GM10266 (cell line): ENCODE measurements around the gene CDK17.
A peak's percentile ranks its signal among the peaks of the same experiment; 100 is the strongest.

Experiments
- DNase-seq: peaks from one replicate; pipeline ENCODE4 v3.0.0; 2012; ENCODE audit errors: extremely low spot score
- TF ChIP-seq, protein P1 (sequence below): IDR thresholded peaks from 2 replicates; pipeline ENCODE4 v1.5.1; 2012; ENCODE audit warnings: mild to moderate bottlenecking, low read depth; ENCODE audit not compliant: control insufficient read depth, insufficient read depth; ENCODE audit errors: missing control alignments

CDK17 gene

DNA sequence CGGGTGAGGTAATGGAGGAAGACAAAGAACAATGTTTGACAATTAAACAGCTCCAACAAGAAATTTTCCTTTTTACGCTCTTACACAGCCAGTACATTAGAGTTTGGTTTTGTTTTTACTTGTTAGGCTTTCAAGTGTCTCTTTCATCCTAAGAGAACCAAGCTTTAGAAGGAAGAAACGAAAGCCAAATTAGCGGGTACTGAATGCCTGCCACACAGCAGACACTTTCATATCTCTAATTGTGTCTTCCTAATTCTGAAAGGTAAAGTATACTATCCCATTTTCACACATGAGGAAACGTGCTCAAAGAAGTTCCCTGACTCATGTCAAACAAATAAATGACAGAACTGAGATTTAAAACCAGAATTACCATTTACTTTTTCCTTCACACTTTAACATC, 65.0 kb downstream of the CDK17 start:
- TF ChIP-seq, protein P1, sequence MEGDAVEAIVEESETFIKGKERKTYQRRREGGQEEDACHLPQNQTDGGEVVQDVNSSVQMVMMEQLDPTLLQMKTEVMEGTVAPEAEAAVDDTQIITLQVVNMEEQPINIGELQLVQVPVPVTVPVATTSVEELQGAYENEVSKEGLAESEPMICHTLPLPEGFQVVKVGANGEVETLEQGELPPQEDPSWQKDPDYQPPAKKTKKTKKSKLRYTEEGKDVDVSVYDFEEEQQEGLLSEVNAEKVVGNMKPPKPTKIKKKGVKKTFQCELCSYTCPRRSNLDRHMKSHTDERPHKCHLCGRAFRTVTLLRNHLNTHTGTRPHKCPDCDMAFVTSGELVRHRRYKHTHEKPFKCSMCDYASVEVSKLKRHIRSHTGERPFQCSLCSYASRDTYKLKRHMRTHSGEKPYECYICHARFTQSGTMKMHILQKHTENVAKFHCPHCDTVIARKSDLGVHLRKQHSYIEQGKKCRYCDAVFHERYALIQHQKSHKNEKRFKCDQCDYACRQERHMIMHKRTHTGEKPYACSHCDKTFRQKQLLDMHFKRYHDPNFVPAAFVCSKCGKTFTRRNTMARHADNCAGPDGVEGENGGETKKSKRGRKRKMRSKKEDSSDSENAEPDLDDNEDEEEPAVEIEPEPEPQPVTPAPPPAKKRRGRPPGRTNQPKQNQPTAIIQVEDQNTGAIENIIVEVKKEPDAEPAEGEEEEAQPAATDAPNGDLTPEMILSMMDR, result no peak
- DNase-seq, result peak; percentile 12

DNA sequence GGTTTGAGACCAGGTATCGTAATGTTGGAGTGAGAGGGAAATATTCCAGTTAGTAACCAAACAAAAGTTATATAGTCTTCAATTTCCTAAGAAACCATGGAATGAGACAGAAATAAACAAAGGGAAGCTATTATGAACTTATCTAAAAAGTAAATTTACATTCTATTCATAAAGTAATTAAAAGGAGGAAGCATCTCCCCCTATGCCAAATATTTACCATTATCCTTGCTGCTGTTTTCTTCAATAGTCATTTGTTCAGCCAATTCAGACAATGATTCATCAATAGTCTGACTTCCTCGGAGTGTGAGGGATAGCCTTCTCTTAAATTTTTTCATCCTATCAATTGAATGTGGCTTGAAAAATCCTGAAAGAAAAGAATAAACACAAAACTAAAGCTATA, 65.7 kb downstream of the CDK17 start:
- TF ChIP-seq, protein P1, result no peak
- DNase-seq, result no peak

DNA sequence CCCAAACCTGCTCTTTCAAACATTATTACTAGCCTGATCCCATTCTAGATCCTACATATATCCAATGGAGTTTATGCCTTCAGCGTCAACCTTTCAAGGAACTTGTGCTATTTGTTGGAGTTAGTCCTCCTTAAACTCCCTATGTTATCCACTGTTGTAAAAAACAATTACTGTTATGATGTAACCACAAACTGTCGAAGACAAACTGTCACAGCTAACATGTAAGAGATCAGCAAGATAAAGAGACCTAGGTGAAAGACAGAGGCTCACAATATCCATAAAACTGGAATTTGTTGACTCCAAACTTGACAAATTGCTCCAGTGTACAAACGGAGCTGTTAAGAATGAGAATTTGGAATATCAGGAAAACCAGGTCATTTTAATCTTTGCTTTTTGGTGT, 70.7 kb downstream of the CDK17 start:
- DNase-seq, result no peak
- TF ChIP-seq, protein P1, result no peak

DNA sequence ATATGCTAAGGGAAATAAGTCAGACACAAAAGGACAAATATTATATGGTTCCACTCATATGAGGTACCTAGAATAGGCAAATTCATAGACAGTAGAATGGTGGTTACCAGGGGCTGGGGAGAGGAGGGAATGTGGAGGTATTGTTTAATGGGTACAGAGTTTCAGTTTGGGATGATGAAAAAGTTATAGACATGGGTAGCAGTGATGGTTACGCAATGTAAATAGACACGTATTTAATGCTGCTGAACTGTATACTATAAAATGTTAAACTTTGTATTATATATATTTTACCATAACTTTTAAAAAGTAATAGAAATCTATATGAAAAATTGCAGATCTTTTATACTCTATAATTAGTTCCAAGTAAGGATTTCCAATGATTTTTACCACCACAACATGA, 71.2 kb downstream of the CDK17 start:
- DNase-seq, result no peak
- TF ChIP-seq, protein P1, result no peak

DNA sequence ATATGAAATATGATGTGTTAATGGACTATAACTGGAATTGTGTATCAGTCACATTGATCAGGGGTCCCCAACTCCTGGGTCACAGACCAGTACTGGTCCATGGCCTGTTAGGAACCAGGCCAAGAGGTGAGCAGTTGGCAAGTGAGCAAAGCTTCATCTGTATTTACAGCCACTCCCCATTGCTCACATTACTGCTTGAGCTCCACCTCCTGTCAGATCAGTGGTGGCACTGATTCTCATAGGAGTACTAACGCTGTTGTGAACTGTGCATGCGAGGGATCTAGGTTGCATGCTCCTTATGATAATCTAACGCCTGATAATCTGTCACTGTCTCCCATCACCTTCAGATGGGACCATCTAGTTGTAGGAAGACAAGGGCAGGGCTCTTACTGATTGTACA, 72.3 kb downstream of the CDK17 start:
- DNase-seq, result no peak
- TF ChIP-seq, protein P1, result no peak

DNA sequence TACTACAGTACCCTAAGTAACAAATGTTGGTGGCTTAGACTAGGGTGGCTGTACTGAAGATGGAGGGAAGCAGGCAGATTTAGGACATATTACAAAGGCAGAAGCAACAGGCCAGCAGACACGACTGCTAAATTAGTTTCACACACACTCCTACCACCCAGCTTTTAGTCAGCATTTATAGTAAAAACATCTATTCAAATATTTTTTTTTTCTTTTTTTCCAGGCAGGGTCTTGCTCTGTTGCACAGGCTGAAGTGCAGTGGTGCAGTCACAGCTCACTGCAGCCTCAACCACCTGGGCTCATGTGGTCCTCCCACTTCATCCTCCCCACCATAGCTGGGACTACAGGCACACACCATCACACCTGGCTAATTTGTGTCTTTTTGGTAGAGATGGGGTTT, 72.9 kb downstream of the CDK17 start:
- TF ChIP-seq, protein P1, result no peak
- DNase-seq, result peak; percentile 14

DNA sequence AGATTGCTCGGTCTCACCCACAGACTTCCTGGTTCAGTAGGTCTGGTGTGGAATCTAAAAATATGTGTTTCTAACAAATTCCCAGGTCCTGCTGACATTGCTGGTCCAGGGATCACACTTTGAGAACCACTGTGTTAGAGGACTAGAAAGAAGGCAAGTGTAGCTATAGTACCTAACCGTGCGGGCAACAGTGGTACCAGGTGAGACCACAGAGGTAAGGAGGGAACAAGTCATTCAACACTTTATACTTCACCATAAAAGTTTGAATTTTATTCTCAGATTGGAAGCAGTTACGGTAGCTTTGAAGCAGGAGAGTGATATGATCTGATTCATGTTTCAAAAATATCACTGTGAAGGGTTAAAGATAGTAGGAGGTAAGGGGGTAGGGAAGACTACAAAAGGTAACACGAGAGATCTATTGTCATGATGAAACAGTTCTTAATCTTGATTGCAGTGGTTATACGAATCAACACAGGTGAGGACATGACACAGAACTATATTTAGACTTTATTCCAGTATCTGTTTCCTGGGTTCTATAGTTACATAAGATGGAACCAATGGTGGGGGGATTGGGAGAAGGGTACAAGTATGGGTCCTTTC, 73.5 kb downstream of the CDK17 start:
- TF ChIP-seq, protein P1, result no peak
- no peak for DNase-seq
